Measurements from ENCODE around the gene SYNRG. TPM values are rescaled to one million over a fixed set of nuclear protein-coding genes. Genes with fewer than 3 reads are reported as not detected.
A peak's percentile ranks its signal among the peaks of the same experiment; 100 is the strongest.

The SYNRG gene
- polyA plus RNA-seq, 1 of the 3 experiments (the other 2 are of a cell fraction), result 8.9 TPM

DNA sequence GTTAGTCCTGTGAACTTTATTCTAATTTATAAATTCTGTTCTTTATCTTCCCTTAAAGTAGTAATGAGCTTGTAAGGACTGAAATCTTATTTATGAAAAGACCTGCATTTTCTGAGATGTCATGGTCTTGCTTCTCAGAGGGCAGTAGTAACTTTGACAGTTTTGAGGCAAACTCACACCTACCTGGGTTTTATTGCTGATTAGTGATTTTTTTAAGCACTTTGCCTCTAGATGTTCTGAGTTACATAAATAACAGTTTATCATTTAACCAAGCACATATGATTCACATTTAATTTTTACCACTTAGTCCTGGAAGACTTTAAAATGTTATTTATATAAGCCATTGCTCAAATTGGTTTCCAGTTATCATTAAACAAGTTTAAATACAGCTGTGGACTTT is 108.8 kb downstream of the SYNRG start:
- POLR2A ChIA-PET, result no interaction called here

GRCh38 chr17:37494971-37495370 is 114.2 kb downstream of the SYNRG start:
- H3K27ac ChIP-seq (ENCODE audit: low read depth in 2 of 2, low read length in 1 of 2), result peak overlapping the region in 1 of 2 experiments; percentile 91; a peak in 1 of 4 replicates
- POLR2A ChIA-PET, result interaction anchor here (0.5 kb wide), 1 partner anchor 69 kb away, joined by 3 read pairs; no protein-coding TSS in a partner anchor

More for the DNA sequence above, 108.8 kb downstream of the SYNRG start:
- no peaks in the 10 kb centered on the region for H3K4me1 ChIP-seq (ENCODE audit: control insufficient read depth in 1 of 2, insufficient read depth in 2 of 2, low read depth in 1 of 2, low read length in 1 of 2)
- CTCF ChIA-PET, result no interaction called here
- H3K9ac ChIP-seq, result no peak overlapping the region
- peaks cover 0 to 15% of the 10 kb centered on the region in 2 experiments for H3K36me3 ChIP-seq (replicated peaks in 1 of 2; ENCODE audit: control insufficient read depth in 1 of 2, insufficient read depth in 2 of 2, low read length in 1 of 2)
- H2AFZ ChIP-seq (ENCODE audit: low read depth), result no peak overlapping the region
- no peak for DNase-seq
- no peaks in the 10 kb centered on the region for H3K27me3 ChIP-seq (ENCODE audit: insufficient read depth)
- H3K27ac ChIP-seq (ENCODE audit: low read depth in 2 of 2, low read length in 1 of 2), result no peak overlapping the region
- H4K20me1 ChIP-seq (ENCODE audit: insufficient read depth), result peaks cover 64% of the 10 kb centered on the region
- no peak overlapping the region for H3K4me3 ChIP-seq (ENCODE audit: low read depth in 2 of 2, low read length in 1 of 2)
- no peak overlapping the region for H3K4me2 ChIP-seq
- TF ChIP-seq EZH2phosphoT487 (IDR thresholded peaks at IDR 0.05; ENCODE audit: borderline replicate concordance, low read depth), result no peak
- no peak for TF ChIP-seq ELF1 (IDR thresholded peaks at IDR 0.05)
- no peak for TF ChIP-seq TCF12 (IDR thresholded peaks at IDR 0.05)
- TF ChIP-seq MEF2A (IDR thresholded peaks at IDR 0.05; ENCODE audit: borderline replicate concordance, low read depth), result no peak
- TF ChIP-seq SIN3A (IDR thresholded peaks at IDR 0.05; ENCODE audit: borderline replicate concordance, low read depth, low read length), result no peak
- TF ChIP-seq EP300 (IDR thresholded peaks at IDR 0.05; ENCODE audit: borderline replicate concordance in 1 of 2, low read depth in 1 of 2, low read length in 1 of 2), result no peak
- TF ChIP-seq, protein P1, sequence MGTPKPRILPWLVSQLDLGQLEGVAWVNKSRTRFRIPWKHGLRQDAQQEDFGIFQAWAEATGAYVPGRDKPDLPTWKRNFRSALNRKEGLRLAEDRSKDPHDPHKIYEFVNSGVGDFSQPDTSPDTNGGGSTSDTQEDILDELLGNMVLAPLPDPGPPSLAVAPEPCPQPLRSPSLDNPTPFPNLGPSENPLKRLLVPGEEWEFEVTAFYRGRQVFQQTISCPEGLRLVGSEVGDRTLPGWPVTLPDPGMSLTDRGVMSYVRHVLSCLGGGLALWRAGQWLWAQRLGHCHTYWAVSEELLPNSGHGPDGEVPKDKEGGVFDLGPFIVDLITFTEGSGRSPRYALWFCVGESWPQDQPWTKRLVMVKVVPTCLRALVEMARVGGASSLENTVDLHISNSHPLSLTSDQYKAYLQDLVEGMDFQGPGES (IDR thresholded peaks at IDR 0.05; ENCODE audit: low read depth, low read length), result no peak
- TF ChIP-seq TAF1 (IDR thresholded peaks at IDR 0.05; ENCODE audit: borderline replicate concordance, low read depth, low read length), result no peak
- TF ChIP-seq, protein P2, sequence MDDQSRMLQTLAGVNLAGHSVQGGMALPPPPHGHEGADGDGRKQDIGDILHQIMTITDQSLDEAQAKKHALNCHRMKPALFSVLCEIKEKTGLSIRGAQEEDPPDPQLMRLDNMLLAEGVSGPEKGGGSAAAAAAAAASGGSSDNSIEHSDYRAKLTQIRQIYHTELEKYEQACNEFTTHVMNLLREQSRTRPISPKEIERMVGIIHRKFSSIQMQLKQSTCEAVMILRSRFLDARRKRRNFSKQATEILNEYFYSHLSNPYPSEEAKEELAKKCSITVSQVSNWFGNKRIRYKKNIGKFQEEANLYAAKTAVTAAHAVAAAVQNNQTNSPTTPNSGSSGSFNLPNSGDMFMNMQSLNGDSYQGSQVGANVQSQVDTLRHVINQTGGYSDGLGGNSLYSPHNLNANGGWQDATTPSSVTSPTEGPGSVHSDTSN (IDR thresholded peaks at IDR 0.05), result no peak
- no peak for TF ChIP-seq FOSL2 (IDR thresholded peaks at IDR 0.05; ENCODE audit: borderline replicate concordance, low read depth)
- peaks cover 100% of the 10 kb centered on the region for H3K79me2 ChIP-seq (ENCODE audit: insufficient read depth)
- peaks cover 3% of the 10 kb centered on the region for H3F3A ChIP-seq (replicated peaks; ENCODE audit: insufficient read depth)
- no peaks in the 10 kb centered on the region for H3K9me3 ChIP-seq
- no peaks in the 10 kb centered on the region for H3K9me2 ChIP-seq

More at GRCh38 chr17:37494971-37495370, 114.2 kb downstream of the SYNRG start:
- no peak for TF ChIP-seq YY1 (IDR thresholded peaks at IDR 0.05; ENCODE audit: low read depth)
- TF ChIP-seq EP300 (IDR thresholded peaks at IDR 0.05; ENCODE audit: borderline replicate concordance in 1 of 2, low read depth in 1 of 2, low read length in 1 of 2), result no peak
- no peak for TF ChIP-seq GABPA (IDR thresholded peaks at IDR 0.05; ENCODE audit: low read depth)
- TF ChIP-seq TAF1 (IDR thresholded peaks at IDR 0.05; ENCODE audit: borderline replicate concordance, low read depth, low read length), result no peak
- TF ChIP-seq FOXM1 (IDR thresholded peaks at IDR 0.05; ENCODE audit: low read depth), result no peak
- TF ChIP-seq SIN3A (IDR thresholded peaks at IDR 0.05; ENCODE audit: borderline replicate concordance, low read depth, low read length), result no peak
- peaks cover 34% of the 10 kb centered on the region for H3F3A ChIP-seq (replicated peaks; ENCODE audit: insufficient read depth)
- H2AFZ ChIP-seq (ENCODE audit: low read depth), result no peak overlapping the region
- 0 out of 2 replicates have a peak overlapping the region, but pooled peaks have one; percentile 26 for H3K4me2 ChIP-seq
- 91% methylated on average over 6 of the region's 8 CpGs for WGBS (ENCODE audit: low lambda C conversion rate)
- no peak overlapping the region for H3K9ac ChIP-seq
- H4K20me1 ChIP-seq (ENCODE audit: insufficient read depth), result peaks cover 37% of the 10 kb centered on the region
- H3K4me3 ChIP-seq (ENCODE audit: low read depth in 2 of 2, low read length in 1 of 2), result no peak overlapping the region
- H3K79me2 ChIP-seq (ENCODE audit: insufficient read depth), result peaks cover 99% of the 10 kb centered on the region
- no peaks in the 10 kb centered on the region for H3K27me3 ChIP-seq (ENCODE audit: insufficient read depth)
- H3K36me3 ChIP-seq (replicated peaks in 1 of 2; ENCODE audit: control insufficient read depth in 1 of 2, insufficient read depth in 2 of 2, low read length in 1 of 2), result peaks cover 0 to 7% of the 10 kb centered on the region in 2 experiments
- H3K9me3 ChIP-seq, result no peaks in the 10 kb centered on the region
- DNase-seq, result no peak
- CTCF ChIA-PET, result interaction anchor here (1.6 to 1.9 kb wide), 2 partner anchors 12 to 33 kb away, joined by 4 to 5 read pairs; no protein-coding TSS in a partner anchor
- no peaks in the 10 kb centered on the region for H3K9me2 ChIP-seq
- H3K4me1 ChIP-seq (ENCODE audit: control insufficient read depth in 1 of 2, insufficient read depth in 2 of 2, low read depth in 1 of 2, low read length in 1 of 2), result peaks cover 7 to 10% of the 10 kb centered on the region in 2 experiments; a peak in 3 of 4 replicates

Data from SK-N-SH (cell line).